Stimulated activated CD8-positive, alpha-beta memory T cell treated with anti-CD3 and anti-CD28 coated beads, Interleukin-15, amount 100 ng/mL, for 4 hours (primary cell): Measurements from ENCODE around the gene OR5L2.
"Not testable (repeated sequence)": the region's sequence is repeated elsewhere in the genome, so short reads cannot be mapped to it uniquely, and the experiment has no call there.

Source experiments
- DNase-seq, 2 donors: peaks; one replicate each; pipeline ENCODE4 v3.0.0-alpha.2; 2020; ENCODE audit warnings: low read depth in 2 of 2

The OR5L2 gene

DNA sequence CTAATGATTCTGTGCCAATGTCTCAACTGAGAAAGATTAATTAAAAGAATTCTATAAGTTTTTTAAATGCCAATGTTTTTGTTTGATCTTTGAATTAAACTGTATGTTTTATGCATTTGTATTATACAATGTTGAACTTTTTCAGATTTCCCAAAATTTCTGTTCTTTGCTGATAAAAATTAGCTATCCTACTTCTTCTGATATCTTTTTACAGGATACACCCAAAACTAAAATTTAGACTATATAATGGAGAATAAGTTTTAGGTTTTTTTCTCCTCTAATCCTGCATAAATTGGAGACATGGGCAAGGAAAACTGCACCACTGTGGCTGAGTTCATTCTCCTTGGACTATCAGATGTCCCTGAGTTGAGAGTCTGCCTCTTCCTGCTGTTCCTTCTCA is at the start of gene OR5L2:
Gene OR5L2, plus strand, starts transcription at position 301 of the 400 bp plus-strand sequence. Its CDS starts 0 bp downstream, at position 301.
- DNase-seq = no peak

DNA sequence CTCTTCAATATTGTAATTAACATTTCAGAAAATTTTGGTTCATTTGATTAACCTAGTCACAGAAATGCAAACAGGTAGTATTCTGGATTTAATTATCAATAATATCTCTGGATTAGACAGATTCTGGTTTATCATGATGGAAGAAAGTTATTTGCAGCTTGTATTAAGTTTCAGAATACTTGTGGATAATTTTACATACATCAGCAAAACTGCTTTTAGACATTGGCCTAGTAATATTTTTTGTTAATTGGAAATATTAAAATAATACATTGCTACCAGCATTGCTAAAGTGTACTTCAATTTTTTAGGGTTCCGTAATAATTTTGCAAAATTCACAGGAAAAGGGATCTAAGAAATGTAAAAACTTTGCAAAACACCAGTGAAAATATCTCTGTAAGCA is 35.4 kb upstream of the OR5L2 start:
- DNase-seq = no peak

DNA sequence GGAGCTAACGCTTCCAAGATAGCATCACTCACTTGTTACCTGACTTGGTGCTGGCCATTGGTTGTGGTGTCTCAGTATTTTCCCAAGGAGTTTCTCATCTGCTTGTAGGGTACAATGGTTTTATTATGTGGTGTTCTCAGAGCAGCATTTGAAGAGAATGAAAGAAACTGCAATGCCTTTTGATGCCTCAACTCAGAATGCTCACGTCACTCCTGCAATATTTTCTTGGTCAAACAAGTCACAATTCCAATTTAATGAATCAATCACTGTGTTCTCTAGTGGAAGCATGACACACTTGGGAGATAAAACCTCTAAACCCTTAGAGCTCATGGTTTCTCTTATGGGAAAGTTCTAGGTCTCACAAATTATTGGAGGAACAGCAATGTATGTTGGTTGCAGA is 33.7 kb upstream of the OR5L2 start:
- DNase-seq = no peak

DNA sequence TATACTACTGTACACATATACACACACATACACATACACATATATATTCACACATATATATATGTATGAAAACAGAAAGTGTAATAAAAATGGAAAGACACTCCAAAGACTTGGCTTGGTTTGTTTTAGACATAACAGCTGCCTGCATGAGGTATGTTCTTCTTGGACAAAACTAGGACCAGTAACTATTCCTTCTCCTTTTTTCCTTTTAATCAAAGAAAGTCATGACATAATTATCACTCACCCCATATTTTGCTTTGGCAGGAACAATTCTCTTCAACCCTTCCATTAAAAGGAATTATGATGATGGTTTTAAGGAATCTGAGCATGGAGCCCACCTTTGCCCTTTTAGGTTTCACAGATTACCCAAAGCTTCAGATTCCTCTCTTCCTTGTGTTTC is 31.8 kb upstream of the OR5L2 start, which contains the start of gene OR5D14:
Gene OR5D14, plus strand, starts transcription at position 301 of the 400 bp plus-strand sequence. Its CDS starts 0 bp downstream, at position 301.
- no peak for DNase-seq

DNA sequence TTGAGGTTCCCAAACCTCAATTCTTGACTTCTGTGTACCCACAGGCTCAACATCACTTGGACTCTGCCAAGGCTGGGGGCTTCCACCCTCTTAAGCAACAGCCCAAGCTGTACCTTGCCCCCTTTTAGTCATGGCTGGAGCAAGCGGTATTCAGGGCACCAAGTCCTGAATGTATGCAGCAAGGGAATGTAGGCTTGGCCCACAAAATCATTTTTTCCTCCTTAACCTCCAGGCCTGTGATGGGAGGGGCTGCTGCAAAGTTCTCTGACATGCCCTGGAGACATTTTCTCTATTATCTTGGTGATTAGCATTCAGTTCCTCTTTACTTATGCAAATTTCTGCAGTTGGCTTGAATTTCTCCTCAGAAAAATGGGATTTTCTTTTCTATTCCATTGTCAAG is 20.8 kb upstream of the OR5L2 start:
- DNase-seq = no peak

DNA sequence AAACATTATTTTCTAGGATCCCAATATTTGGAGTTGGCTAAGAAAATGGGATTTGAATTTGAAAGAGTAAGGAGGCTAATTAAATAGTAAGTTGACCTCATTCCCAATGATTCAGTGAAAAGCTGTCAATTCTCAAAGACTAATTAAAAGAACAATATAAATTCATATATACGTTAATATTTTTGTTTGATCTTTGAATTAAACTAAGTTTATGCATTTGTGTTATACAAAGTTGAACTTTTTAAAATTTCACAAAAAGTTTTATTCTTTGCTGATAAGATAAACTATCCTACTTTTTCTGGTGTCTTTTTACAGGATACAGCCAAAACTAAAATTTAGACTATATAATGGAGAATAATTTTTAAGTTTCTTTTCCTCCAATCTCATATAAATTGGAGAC is 16.0 kb upstream of the OR5L2 start, which contains the start of gene OR5L1:
Gene OR5L1, plus strand, starts transcription at position 301 of the 400 bp plus-strand sequence. CDS start 100 bp downstream, outside the sequence.
- no peak for DNase-seq

DNA sequence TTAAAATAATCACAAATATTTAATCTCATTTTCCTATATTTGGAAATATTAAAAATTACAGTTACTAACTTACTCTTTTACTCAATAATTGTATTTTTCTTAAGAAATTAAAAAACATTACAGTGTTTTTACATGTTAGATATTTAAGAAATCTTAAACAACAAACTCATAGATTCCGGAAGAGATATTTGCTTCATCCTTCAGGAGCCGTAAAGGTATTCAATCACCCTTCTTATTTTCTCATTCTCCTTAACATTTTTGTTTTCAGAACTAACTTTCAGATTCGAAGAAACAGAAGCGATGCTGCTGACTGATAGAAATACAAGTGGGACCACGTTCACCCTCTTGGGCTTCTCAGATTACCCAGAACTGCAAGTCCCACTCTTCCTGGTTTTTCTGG is 7.7 kb upstream of the OR5L2 start, which contains the start of gene OR5D18:
Gene OR5D18, plus strand, starts transcription at position 301 of the 400 bp plus-strand sequence. Its CDS starts 0 bp downstream, at position 301.
- no peak for DNase-seq

DNA sequence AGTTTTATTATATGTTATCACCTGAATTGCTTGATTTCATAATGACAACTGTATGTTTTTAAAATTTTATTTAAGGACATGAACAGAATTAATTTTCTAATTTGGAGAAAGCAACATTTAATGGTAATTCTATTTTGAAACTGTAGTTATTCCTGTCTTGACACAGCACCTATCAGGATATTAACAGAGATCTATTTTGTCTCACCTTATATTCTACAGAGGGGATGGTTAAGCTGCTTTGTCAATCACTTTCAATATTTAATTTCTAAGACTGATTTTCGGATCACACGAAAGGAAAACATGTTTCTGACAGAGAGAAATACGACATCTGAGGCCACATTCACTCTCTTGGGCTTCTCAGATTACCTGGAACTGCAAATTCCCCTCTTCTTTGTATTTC is 11.4 kb downstream of the OR5L2 start, which contains the start of gene OR5D16:
Gene OR5D16, plus strand, starts transcription at position 301 of the 400 bp plus-strand sequence. Its CDS starts 0 bp downstream, at position 301.
- DNase-seq = no peak

DNA sequence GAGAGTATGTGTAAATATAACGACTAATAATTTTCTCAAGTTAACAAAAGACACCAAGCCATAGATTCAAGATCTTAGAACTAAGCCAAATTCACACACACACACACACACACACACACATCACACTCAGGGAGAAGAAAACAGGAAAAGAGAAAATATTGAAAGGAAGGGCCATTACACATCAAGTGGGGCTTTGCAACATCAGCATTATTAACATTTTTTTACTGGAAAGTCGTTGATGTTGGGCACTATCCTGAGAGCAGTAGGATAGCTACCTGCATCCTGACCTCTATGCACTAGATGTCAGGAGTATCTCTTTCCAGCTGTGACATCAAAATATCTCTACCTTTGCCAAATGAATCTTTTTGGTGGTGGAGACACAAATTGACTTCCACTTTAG is 20.4 kb downstream of the OR5L2 start:
- DNase-seq = no peak

DNA sequence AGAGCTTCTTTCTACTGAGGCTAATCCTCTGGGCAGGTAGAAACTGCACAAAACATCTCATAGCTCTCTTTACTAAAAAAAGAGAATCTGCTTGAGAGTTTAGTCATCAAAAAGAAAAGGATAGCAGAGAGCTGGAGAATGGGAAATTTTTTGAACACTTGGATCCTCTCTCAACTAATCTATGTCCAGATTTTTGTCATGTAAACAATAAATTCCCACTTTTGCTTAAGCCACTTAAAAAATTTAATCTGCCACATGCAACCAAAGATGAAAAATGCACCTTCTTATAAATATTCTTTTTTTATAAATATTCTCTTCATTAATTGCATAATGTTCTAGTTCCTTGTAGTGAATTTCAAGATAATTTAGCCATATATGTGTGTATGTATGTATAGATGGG is 22.0 kb downstream of the OR5L2 start:
- DNase-seq = no peak

DNA sequence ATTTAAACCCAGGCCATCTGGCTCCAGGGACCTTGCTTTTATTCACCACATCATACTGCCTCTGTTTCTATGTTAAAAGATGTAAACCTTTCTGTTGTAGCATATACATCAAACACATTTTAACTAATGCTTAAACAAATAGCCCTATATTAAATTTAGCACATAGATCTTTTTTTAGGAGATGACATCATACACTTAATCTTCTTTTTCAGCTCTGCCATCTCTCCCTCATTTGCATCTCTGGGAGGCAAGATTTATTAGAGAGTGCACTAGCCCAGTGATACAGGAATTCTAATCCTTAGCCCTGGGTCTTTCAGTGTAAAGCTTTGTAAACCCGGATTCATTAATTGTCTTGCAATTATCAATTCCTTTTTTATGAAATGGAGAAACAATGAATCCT is 25.1 kb downstream of the OR5L2 start:
- DNase-seq = no peak

DNA sequence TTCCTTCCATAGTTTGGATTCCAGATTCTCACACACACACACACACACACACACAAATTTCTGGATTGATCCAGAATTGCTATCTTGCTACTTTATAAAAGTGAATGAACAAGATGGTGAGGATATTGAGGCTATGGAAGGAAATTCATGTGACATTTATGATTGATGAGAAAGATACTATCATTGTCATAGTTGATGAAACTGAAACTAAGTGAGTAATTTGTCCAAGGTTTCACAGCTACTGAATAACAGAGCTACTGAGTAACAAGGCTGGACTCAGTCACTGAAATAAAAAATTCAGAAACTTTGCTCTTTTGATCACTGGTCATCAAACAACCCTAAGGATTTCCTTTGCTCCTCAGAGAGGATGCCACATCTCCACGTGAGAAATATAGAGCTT is 27.7 kb downstream of the OR5L2 start:
- DNase-seq = no peak

DNA sequence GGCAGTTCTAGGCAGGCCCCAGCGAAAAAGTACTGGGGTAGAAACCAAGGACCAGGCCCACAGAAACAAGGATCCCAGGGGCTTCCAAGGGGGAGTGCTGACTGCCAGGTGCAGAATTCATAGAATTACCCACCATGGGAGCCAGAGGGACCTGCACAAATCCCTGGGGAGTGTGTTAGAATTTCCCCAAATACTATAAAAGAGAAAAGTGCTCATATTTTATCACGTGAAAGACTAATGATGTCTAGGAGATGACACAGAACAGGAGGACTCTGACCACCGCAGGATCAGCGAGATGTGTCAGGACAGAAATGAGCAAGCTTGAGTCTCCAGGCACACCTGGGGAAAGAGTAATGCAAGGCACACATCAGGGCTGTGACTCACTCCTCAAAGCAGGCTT is 40.3 kb downstream of the OR5L2 start:
- DNase-seq = not testable (repeated sequence)

DNA sequence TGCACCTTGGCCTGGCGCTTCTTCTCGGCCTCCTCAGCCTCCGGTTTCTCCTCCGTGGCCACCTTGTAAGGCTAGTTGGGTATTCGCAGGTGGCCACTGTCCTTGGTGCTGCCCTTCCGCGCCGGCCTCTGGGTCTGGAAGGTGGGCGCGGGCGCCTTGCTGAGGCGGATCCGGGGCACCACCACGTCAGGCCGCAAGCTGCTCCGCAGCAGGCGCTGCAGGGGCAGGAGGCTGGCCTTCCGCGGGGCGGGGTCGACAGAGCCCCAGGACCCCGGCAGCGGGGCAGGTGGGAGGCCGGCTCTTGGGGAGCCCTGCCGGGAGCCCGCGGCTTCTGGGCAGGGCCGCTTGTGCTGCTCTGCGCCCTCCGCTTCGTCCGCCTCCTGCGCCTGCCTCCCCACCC is 45.7 kb downstream of the OR5L2 start:
- not testable (repeated sequence) for DNase-seq

DNA sequence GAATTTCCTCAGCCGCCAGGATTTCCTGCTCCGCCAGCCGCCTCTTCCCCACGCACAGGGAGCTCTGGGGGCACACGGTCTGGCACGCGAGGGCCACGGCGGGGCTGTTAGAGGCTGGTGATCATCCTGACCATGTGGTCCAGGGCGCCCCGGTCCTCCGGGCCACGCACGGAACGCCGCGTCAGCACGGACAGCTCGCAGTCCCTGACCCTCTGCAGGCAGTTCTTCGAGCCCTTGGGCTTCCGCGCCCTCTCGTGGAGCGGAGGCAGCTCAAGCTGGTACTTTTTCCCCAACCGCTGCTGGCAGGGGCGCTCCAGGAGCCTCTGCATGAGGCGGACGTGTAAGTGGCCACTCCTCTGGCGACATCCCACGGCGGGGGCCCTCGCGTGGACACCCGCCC is 46.1 kb downstream of the OR5L2 start:
- DNase-seq = not testable (repeated sequence)
